NCI-H128 (cell line): Measurements from ENCODE around the gene SLC7A6OS.
"Not testable (repeated sequence)": the region's sequence is repeated elsewhere in the genome, so short reads cannot be mapped to it uniquely, and the experiment has no call there.

Experiments
- DNase-seq: peaks from one replicate; lab custom pipeline; 2025; ENCODE audit not compliant: unreplicated experiment; lab: John Stamatoyannopoulos, UW

Gene SLC7A6OS

GRCh38 chr16:68299571-68300453 lies 10.9 kb downstream of the SLC7A6OS start:
- DNase-seq: no peak

- DNase-seq: no peak
Observed at GRCh38 chr16:68298907-68299561, 11.7 kb downstream of the SLC7A6OS start.

- DNase-seq: no peak
Observed at GRCh38 chr16:68298312-68298711, 12.4 kb downstream of the SLC7A6OS start.

- DNase-seq: no peak
Observed at GRCh38 chr16:68297908-68298307, 12.8 kb downstream of the SLC7A6OS start.

- DNase-seq: no peak
Observed at GRCh38 chr16:68296693-68297092, 14.1 kb downstream of the SLC7A6OS start.

GRCh38 chr16:68296291-68296690 lies 14.5 kb downstream of the SLC7A6OS start:
- no peak for DNase-seq

- no peak for DNase-seq
Observed at GRCh38 chr16:68292425-68292824, 18.3 kb downstream of the SLC7A6OS start.

GRCh38 chr16:68291227-68291626 lies 19.5 kb downstream of the SLC7A6OS start:
- no peak for DNase-seq

GRCh38 chr16:68290450-68290849 lies 20.3 kb downstream of the SLC7A6OS start:
- DNase-seq: no peak

GRCh38 chr16:68289621-68290329 lies 21.0 kb downstream of the SLC7A6OS start:
- no peak for DNase-seq

GRCh38 chr16:68289202-68289601 lies 21.5 kb downstream of the SLC7A6OS start:
- no peak for DNase-seq

GRCh38 chr16:68288796-68289195 lies 21.9 kb downstream of the SLC7A6OS start:
- not testable (repeated sequence) for DNase-seq

- no peak for DNase-seq
Observed at GRCh38 chr16:68288252-68288650, 22.5 kb downstream of the SLC7A6OS start.

- no peak for DNase-seq
Observed at GRCh38 chr16:68287276-68288251, 23.2 kb downstream of the SLC7A6OS start.

- no peak for DNase-seq
Observed at GRCh38 chr16:68286153-68287074, 24.3 kb downstream of the SLC7A6OS start.

- DNase-seq: no peak
Observed at GRCh38 chr16:68285683-68286082, 25.1 kb downstream of the SLC7A6OS start.

- no peak for DNase-seq
Observed at GRCh38 chr16:68284847-68285246, 25.9 kb downstream of the SLC7A6OS start.

GRCh38 chr16:68283801-68284598 lies 26.7 kb downstream of the SLC7A6OS start:
- no peak for DNase-seq

GRCh38 chr16:68283346-68283745 lies 27.4 kb downstream of the SLC7A6OS start:
- DNase-seq: no peak
